HG03442 (cell line): ENCODE measurements around the gene SPINT4.
"Not testable (repeated sequence)": the region's sequence is repeated elsewhere in the genome, so short reads cannot be mapped to it uniquely, and the experiment has no call there.

Source experiments
- ATAC-seq: cut with Tn5 transposase; IDR thresholded peaks from one replicate; pipeline ENCODE4 v1.9.1; 2021; ENCODE audit warnings: mild to moderate bottlenecking, moderate library complexity; ENCODE audit not compliant: unreplicated experiment

The SPINT4 gene

GRCh38 chr20:45764618-45765282 is 42.6 kb downstream of the SPINT4 start:
- ATAC-seq: not testable (repeated sequence)

- ATAC-seq: no peak
These were observed 43.2 kb downstream of the SPINT4 start for GRCh38 chr20:45765307-45765875.

- no peak for ATAC-seq
These were observed 43.8 kb downstream of the SPINT4 start for GRCh38 chr20:45765980-45766379.

- no peak for ATAC-seq
These were observed 46.3 kb downstream of the SPINT4 start for GRCh38 chr20:45768479-45768878.

GRCh38 chr20:45771182-45771759 is 49.1 kb downstream of the SPINT4 start:
- no peak for ATAC-seq

GRCh38 chr20:45772693-45773092 is 50.5 kb downstream of the SPINT4 start:
- no peak for ATAC-seq

- no peak for ATAC-seq
These were observed 52.8 kb downstream of the SPINT4 start for GRCh38 chr20:45774945-45775344.

GRCh38 chr20:45775411-45775810 is 53.3 kb downstream of the SPINT4 start:
- no peak for ATAC-seq
